Cortex of kidney (tissue), 1 donor: ENCODE results near the gene WDR26.
"Not testable (repeated sequence)": the region's sequence is repeated elsewhere in the genome, so short reads cannot be mapped to it uniquely, and the experiment has no call there.

Source experiments
- DNase-seq: peaks from one replicate; lab custom pipeline; 2025; lab: John Stamatoyannopoulos, UW

Gene WDR26

DNA sequence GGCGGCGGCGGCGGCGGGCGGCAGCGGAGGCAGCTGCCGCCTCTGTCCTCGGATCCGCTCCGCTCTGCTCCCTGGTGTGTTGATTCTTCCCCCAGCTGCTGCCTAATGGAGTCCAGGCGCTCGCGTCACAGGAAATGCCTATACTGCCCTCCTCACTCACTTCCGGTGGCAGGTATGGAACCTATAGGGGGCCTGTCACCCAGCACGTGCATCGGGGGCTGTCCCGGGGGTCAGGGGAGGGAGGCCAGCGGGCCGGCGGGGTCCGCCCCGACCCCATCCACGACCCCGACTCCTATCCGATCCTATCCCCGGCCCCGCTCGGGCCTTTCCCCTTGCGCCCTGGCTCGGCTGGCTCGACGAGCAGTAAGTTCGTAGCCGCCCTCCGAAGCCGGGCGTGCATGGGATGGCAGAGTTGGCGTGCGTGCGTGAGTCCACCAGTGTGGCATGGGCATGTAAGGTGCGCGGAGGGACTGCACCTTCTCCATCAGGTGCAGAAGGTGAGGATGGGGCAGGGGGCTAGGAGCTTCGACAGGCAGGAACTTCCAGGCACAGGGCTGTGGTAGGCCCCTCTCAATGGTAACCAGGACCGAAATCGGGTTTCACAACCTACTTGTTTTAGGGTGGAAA, at the start of gene WDR26:
TSS of gene WDR26 (minus strand) at position 107 of the 627 bp plus-strand sequence.
- DNase-seq, result no peak

DNA sequence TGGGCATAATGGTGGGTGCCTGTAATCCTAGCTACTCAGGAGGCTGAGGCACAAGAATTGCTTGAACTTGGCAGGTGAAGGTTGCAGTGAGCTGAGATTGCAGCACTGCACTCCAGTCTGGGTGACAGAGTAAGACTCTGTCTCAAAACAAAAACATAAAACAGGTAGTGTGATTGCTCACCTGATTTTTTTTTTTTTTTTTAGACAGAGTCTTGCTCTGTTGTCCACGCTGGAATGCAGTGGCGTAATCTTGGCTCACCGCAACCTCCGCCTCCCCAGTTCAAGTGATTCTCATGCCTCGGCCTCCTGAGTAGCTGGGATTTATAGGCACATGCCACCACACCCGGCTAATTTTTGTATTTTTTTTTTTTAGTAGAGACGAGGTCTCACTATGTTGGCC, 48.6 kb upstream of the WDR26 start:
- not testable (repeated sequence) for DNase-seq

- DNase-seq, result no peak
Observed at GRCh38 chr1:224482619-224483018, 48.0 kb upstream of the WDR26 start.

GRCh38 chr1:224481601-224482000, 47.0 kb upstream of the WDR26 start:
- DNase-seq, result no peak

DNA sequence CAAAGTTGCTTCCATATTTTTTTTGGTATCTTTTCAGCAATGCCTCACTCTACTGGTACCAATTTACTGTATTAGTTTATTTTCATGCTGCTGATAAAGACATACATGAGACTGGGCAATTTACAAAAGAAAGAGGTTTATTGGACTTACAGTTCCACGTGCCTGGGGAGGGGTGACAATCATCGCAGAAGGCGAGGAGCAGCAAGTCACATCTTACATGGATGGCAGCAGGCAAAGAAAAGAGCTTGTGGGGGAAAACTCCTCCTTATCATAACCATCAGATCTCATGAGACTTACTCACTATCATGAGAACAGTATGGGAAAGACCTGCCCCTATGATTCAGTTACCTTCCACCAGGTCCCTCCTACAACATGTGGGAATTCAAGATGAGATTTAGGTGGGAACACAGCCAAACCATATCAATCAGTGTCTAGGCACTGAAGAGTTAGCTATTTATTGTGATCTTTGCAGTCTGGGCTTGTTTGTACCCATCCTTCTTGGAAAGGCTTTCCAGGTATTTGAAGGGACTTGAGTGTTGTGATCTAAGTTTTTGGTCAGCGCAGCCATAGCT, 46.4 kb upstream of the WDR26 start:
- DNase-seq, result not testable (repeated sequence)

DNA sequence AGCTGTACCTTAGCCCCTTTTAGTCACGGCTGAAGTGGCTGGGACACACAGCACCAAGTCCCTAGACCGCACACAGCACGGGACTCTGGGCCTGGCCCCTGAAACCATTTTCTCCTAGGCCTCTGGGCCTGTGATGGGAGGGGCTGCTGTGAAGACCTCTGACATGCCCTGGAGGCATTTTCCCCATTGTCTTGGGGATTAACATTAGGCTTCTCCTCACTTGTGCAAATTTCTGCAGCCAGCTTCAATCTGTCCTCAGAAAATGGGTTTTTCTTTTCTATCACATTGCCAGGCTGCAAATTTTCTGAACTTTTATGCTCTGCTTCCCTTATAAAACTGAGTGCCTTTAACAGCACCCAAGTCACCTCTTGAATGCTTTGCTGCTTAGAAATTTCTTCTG, 45.6 kb upstream of the WDR26 start:
- DNase-seq, result not testable (repeated sequence)

DNA sequence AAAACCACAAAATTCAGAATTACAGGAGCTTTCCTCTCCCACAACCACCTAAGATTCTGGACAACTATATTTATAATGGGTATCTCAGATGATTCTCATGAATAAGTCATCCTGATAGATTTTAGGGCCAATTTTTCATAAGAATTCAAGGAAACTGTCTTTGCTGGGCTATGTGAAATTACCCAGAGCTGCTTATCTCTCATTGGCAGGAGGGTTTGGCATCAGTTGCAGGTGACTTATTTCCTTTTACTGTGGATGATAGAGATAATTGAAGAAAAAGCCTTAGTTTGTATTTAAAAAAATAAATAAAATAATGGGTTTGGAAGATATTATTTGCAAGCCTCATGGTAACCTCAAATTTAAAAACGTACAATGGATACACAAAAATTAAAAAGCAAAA, 38.2 kb upstream of the WDR26 start:
- no peak for DNase-seq

DNA sequence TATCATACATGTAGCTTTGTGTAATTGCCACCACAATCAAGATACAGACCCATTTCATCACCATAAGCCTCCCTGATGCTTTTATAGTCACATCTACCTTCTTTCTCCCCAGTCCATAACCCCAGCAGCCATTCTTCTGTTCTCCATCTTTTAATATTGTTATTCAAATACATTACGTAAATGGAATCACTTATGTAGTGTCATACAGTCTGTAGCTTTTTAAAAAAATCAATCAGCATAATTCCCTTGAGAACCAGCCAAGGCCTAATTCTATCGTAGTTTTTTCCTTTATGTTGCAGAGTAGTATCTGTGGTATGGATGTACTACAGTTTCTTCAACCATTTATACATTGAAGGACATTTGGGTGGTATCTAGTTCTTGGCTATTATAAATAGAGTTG, 31.6 kb upstream of the WDR26 start:
- DNase-seq, result no peak

DNA sequence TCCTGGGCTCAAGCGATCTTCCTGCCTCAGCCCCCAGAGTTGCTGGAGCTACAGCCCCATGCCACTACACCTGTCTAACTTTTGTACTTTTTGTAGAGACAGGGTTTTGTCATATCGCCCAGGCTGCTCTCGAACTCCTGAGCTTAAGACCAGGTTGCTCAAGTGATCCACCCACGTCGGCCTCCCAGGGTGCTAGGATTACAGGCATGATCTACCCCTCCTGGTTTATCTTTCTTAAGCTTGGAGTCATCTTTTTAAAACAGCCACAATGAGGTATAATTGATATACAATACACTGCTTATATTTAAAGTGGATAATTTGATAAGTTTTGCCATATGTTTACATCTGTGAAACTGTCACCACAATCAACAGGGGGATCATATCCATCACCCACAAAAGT, 25.4 kb upstream of the WDR26 start:
- DNase-seq, result no peak

- no peak for DNase-seq
Observed at GRCh38 chr1:224458996-224459395, 24.4 kb upstream of the WDR26 start.

DNA sequence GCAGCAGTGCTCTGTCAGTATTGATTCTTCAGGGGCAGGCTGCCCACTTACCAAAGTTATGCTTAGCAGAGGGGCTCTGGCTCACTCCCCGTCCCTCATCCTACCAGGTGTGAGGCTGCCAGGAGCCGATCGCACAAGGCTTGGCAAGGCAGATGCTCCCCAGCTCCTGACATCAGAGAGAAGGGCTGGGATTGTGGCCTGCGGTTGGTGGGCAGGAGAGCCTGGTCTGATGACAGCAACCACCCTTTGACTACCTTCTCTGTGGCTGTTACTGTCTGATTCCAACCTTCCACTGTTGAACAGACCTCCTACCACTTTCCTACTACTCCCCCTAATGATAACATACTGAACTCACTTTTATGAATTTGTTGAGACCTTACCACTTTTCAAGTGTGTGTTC, 23.7 kb upstream of the WDR26 start:
- DNase-seq, result no peak

DNA sequence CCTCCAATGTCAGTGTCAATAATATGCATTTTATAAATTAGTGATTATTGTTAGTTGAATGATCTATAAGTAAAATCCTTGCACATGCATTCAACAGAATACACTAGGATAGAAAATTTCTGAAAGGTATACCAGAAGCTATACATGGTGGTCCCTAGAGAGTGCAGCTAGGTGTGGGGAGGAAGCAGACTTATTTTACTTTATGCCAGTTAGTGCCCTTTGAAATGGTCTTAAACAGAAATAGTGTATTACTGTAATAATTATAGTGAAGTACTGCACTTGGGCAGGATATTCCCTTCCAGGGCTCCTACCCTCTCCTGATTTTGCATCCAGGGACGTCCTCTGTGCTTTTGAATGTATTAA, 23.2 kb upstream of the WDR26 start:
- no peak for DNase-seq

DNA sequence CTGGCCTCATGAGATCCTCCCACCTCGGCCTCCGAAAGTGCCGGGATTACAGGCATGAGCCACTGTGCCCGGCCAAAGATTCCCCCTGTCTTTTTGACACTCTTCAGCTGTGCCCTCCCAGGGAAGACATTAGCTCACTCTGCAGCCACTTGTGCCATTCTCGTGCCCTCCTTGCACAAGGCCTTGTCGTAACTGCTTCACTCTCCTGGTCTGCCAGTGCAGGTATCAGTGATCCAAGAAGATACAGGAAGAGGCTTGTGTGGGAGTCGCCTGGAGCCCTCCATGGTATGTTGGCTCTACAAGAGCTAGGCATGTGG, 22.0 kb upstream of the WDR26 start:
- DNase-seq, result no peak

DNA sequence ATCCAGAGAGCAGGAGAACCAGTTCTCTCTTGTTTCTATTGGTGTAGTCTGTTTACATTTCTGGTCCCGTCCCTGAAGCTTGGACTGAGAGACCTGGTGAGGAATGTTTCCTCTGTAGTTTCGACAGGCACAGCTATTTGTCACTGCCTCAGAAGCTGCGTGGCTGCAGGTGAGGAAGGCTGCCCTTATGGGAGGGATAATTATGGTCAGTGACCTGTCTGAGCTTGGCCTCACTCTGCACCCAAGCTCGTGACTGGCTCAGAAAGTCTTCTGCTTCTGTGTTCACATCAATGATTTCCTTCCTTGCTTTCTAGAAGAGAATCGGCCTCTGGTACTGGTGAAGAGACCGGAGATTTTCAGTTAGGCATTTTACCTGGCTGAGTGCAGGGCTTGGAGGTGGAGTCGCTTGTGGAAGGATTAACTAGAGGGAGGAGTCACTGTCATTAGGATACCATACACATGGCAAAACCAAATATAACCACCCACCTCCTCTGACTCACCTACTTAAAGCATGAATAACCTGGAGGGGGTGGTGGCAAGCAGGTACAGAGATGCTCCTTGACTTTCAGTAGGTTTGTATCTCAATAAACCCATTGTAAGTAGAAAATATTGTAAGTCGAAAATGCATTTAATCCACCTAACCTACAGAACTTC, 19.9 kb upstream of the WDR26 start:
- no peak for DNase-seq

DNA sequence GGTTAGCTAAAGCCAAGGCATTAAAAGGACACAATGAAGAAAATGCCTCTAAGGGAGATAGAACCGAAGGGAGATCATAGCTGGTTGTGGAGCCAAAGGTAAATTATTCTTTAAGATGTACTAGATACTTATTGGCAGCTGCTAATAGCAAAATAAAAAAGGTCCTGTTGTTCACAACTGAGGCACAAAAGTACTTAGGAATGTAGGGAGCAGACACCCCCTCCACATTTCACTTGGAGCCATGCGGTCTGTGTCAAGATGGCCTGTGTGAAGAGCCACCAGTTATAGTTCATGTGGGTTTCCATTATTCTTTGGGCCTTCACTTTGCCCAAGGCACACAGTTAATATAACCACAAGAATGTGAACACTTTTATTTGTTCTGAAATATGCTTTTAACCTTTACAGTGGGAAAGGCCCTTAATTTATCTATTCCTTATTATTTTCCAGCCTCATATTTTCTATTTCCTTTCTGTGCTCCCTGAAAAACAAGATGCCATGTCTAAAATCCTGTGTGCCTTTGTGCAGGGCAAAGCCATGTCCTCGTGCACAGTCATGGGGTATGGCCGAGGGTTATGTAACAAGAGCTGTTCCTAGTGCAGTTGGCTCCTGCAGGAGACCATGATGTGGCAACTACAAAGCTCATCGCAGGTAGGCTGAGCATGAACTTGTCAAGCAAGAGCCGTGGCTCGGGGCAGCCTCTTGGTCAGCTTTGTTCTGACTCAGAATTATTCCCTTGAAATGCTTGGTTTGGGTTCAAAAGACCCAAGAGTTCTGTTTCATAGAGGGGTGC, 16.2 kb upstream of the WDR26 start:
- DNase-seq, result no peak

DNA sequence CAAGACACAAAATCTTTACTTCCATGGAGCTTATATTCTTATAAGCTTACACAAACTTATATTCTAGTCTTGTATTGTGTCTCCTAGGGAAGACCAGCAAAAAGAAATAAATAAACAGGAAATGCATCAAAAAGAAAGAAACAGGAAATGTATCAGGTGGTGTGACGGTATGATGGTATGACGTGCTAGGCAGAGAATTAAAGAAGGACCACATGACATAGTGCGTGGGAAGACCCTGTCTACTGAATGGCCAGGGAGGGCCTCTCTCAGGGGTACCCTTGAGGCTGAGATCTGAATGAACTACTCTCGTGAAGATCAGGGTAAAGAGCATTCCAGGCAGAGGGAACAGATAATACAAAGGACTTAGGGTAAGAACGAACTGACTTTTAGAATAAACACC, 15.6 kb upstream of the WDR26 start:
- no peak for DNase-seq

GRCh38 chr1:224448453-224449017, 13.9 kb upstream of the WDR26 start:
- no peak for DNase-seq

GRCh38 chr1:224447971-224448370, 13.4 kb upstream of the WDR26 start:
- no peak for DNase-seq

DNA sequence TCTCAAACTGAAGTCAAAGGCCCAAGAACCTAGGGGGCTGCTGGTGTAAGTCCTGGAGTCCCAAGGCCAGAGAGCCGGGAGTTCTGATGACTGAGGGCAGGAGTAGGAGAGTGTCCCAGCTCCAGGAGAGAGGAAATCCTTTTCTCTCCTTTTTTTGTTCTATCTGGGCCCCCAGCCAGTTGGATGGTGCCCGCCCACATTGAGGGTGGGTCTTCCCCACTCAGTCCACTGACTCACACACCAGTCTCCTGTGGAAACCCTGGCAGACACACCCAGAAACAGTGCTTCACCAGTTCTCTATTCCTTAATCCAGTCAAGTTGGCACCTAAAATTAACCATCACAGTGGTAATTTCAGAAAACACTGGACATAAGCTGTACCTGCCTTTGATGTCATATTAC, 12.7 kb upstream of the WDR26 start:
- DNase-seq, result no peak

DNA sequence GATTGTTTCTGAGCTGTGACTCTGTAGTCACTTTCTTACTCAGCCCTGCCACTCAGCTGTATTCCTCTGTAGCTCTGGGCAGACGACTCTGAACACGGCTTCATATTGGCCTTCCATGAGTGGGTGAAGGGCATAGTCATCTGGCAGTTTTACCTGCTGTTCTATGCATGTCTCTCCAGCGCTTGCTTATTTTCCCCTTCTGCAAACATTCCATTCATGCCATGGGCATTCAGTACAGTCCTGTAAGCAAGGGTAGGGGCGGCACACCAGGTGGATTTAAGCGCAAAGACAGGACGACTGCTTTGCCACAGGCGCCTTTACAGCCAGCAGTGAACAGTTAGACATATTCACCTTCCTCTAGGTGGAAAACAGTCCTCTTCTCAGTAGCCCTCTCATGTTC, 4.4 kb upstream of the WDR26 start:
- DNase-seq, result no peak

DNA sequence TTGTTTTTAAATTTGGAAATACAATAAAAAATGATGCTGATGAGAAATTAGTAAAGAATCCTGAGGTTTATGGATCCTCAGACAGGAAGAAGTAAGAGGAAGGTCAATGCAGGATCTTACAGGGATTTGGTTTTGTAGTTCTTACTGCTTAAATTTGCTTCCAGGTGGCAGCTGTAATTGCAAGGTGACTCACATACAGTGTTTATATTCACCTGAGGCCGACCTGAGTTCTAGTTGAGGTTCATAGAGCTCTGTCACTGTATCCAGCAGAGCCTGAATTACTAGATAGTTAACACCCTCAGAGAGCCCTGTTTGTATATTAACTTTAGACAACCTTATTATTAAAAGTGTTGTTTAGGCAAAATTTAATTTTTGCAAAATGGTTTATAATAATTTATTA, 1.4 kb upstream of the WDR26 start:
- no peak for DNase-seq

DNA sequence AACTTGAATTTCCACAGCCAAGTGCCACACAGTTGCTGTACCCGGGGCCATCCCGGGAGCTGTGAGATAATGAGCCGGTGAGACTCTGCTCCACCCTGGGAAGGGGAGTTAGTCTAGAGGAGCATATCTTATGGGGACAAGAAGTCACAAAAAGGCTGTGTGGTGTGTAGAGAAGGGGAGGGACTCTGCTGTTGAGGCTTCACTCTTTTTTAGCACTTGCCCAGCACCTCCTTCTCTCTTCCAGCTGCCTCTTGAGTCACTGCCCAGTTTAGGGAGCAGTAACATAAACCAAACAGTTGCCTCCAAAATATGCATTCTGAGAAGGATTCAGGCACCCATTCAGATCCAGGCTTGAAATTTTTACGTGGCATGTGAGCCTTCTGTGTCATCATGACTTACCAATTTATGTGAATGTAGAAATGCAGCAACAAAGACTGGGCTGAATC, 744 bp upstream of the WDR26 start:
- no peak for DNase-seq
